Cardiac septum (tissue), 1 donor: ENCODE measurements around the gene LAMC2. TPM values are rescaled to one million over a fixed set of nuclear protein-coding genes. Genes with fewer than 3 reads are reported as not detected.

Source experiments
- DNase-seq: peaks from one replicate; pipeline ENCODE4 v3.0.0-alpha.2; 2020; ENCODE audit warnings: low spot score
- intact Hi-C: fragments of 100-400 bp; cut with DNase I; formaldehyde crosslinking; loops from one replicate; pipeline ENCODE4 v1.14.0; 2022
- total RNA-seq: library from RNA; stranded (reverse); fragmentation: NEBNext Ultra II Directional; extraction: Animal tissue kit (Norgen Biotek cat#: 25700); gene quantifications from one replicate; pipeline ENCODE4 v1.2.1, GENCODE V29; 2021
- donor health status: DM: no; HTN: no; CAD: no.

Gene LAMC2
- total RNA-seq, 1 donor from 2014 or later, result 0.40 TPM

- DNase-seq, result no peak
- intact Hi-C loops, result no loop called here
Measured at GRCh38 chr1:183293876-183294275, 107.8 kb downstream of the LAMC2 start.

Other genes starting within 250 kb of the LAMC2 start
- not detected for gene SHCBP1L, start 233.1 kb upstream of the LAMC2 start, total RNA-seq
- gene LAMC1, start 162.8 kb upstream of the LAMC2 start, total RNA-seq, result 104 TPM
- 1.9 TPM for gene NMNAT2, start 232.1 kb downstream of the LAMC2 start, total RNA-seq